HAP-1 (cell line): Measurements from ENCODE around the gene RAVER1.
"Not testable (repeated sequence)": the region's sequence is repeated elsewhere in the genome, so short reads cannot be mapped to it uniquely, and the experiment has no call there.

ENCODE experiments used
- DNase-seq, 2 experiments: peaks; one replicate each; pipeline ENCODE4 v3.0.0-alpha.2; 2016 to 2020; ENCODE audit warnings: low spot score in 2 of 2
- H3K27me3 ChIP-seq: fragments of 250-450 bp; sonication (Bioruptor Pico); 2 replicates; pipeline ENCODE4 v1.5.1; 2020; ENCODE audit warnings: low read depth, mild to moderate bottlenecking, moderate library complexity
- H3K36me3 ChIP-seq: fragments of 250-450 bp; sonication (Bioruptor Pico); replicated peaks from 2 replicates; pipeline ENCODE4 v1.5.1; 2020; ENCODE audit warnings: mild to moderate bottlenecking
- H3K4me1 ChIP-seq: fragments of 250-450 bp; sonication (Bioruptor Pico); 2 replicates; pipeline ENCODE4 v1.5.1; 2020; ENCODE audit warnings: mild to moderate bottlenecking
- H3K4me3 ChIP-seq: fragments of 250-450 bp; sonication (Bioruptor Pico); 2 replicates; pipeline ENCODE4 v1.5.1; 2020; ENCODE audit warnings: mild to moderate bottlenecking, moderate library complexity
- H3K9me3 ChIP-seq: fragments of 250-450 bp; sonication (Bioruptor Pico); 2 replicates; pipeline ENCODE4 v1.5.1; 2020; ENCODE audit warnings: mild to moderate bottlenecking, moderate library complexity
- in situ Hi-C: fragments of 300-500 bp; cut with MboI; formaldehyde crosslinking; loops from 3 replicates; pipeline ENCODE4 v1.14.3; 2020; ENCODE audit warnings: low sequenced_read_pairs, inconsistent platforms, mixed read lengths

The RAVER1 gene

GRCh38 chr19:10286803-10287737 lies 46.3 kb downstream of the RAVER1 start, which contains the start of gene ICAM4:
ICAM4 (plus strand) TSS chr19:10286955; CDS start chr19:10287013, 58 bp downstream.
- in situ Hi-C loops, result no loop called here
- H3K27me3 ChIP-seq, result no peaks in the 10 kb centered on the region
- no peaks in the 10 kb centered on the region for H3K36me3 ChIP-seq
- H3K4me3 ChIP-seq, result no peak within 1 kb of the TSS
- no peak for DNase-seq
- H3K9me3 ChIP-seq, result no peaks in the 10 kb centered on the region
- H3K4me1 ChIP-seq, result peaks cover 13% of the 10 kb centered on the region

- Histone ChIP-seq H3K4me1 (peaks cover 6% of the 10 kb centered on the region), H3K27me3 (no peaks in the 10 kb centered on the region), H3K36me3 (no peaks in the 10 kb centered on the region), H3K9me3 (no peaks in the 10 kb centered on the region), H3K4me3 (no peak overlapping the region)
- in situ Hi-C loops, result no loop called here
- DNase-seq, result no peak
Observed at GRCh38 chr19:10285393-10285792, 47.9 kb downstream of the RAVER1 start.

DNA sequence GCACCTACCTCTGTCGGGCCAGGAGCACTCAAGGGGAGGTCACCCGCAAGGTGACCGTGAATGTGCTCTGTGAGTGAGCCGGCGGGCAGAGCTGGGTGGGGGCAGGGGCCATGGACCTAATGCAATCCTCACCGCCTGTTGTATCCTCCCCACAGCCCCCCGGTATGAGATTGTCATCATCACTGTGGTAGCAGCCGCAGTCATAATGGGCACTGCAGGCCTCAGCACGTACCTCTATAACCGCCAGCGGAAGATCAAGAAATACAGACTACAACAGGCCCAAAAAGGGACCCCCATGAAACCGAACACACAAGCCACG lies 48.4 kb downstream of the RAVER1 start:
- Histone ChIP-seq H3K4me3 (no peak overlapping the region), H3K9me3 (no peaks in the 10 kb centered on the region), H3K36me3 (no peaks in the 10 kb centered on the region), H3K27me3 (no peaks in the 10 kb centered on the region), H3K4me1 (peaks cover 6% of the 10 kb centered on the region)
- in situ Hi-C loops, result no loop called here
- no peak for DNase-seq

DNA sequence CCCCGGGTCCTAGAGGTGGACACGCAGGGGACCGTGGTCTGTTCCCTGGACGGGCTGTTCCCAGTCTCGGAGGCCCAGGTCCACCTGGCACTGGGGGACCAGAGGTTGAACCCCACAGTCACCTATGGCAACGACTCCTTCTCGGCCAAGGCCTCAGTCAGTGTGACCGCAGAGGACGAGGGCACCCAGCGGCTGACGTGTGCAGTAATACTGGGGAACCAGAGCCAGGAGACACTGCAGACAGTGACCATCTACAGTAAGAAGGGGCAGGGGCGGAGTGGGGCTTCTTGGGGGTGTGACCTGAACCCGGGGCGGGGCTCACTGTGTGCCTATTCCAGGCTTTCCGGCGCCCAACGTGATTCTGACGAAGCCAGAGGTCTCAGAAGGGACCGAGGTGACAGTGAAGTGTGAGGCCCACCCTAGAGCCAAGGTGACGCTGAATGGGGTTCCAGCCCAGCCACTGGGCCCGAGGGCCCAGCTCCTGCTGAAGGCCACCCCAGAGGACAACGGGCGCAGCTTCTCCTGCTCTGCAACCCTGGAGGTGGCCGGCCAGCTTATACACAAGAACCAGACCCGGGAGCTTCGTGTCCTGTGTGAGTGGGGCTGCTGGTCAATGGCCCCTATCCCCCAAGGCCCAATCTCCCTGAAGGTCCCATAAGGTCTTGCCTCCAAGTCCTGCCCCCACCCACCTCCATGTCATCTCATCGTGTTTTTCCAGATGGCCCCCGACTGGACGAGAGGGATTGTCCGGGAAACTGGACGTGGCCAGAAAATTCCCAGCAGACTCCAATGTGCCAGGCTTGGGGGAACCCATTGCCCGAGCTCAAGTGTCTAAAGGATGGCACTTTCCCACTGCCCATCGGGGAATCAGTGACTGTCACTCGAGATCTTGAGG lies 49.0 kb downstream of the RAVER1 start:
- H3K9me3 ChIP-seq, result no peaks in the 10 kb centered on the region
- H3K4me1 ChIP-seq, result peaks cover 6% of the 10 kb centered on the region

GRCh38 chr19:10283301-10284064 lies 49.8 kb downstream of the RAVER1 start:
- Histone ChIP-seq H3K36me3 (no peaks in the 10 kb centered on the region), H3K4me1 (peaks cover 2% of the 10 kb centered on the region; the same call in 1 of the 2 replicates), H3K27me3 (no peaks in the 10 kb centered on the region), H3K4me3 (no peak overlapping the region), H3K9me3 (no peaks in the 10 kb centered on the region)
- in situ Hi-C loops, result no loop called here
- DNase-seq, result peak in 1 of 2 experiments; percentile 10

More for the DNA sequence above, 49.0 kb downstream of the RAVER1 start:
- no peak overlapping the region for H3K4me3 ChIP-seq
- no peaks in the 10 kb centered on the region for H3K36me3 ChIP-seq
- DNase-seq, result peak in 1 of 2 experiments; percentile 7
- no peaks in the 10 kb centered on the region for H3K27me3 ChIP-seq
- in situ Hi-C loops, result no loop called here

DNA sequence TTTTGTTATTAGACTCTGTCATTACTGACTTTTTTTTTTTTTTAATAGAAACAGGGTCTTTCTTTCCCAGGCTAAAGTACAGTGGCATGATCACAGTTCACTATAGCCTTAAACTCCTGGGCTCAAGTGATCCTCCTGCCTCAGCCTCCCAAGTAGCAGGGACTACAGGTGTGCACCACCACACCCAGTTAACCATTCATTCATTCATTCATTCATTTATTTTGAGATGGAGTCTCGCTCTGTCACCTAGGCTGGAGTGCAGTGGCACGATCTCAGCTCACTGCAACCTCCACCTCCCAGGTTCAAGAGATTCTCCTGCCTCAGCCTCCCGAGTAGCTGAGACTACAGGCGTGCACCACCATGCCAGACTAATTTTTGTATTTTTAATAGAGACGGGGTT lies 51.3 kb downstream of the RAVER1 start:
- H3K9me3 ChIP-seq, DNase-seq, H3K36me3 ChIP-seq, H3K4me3 ChIP-seq, H3K27me3 ChIP-seq, in situ Hi-C loops, H3K4me1 ChIP-seq: not testable (repeated sequence)

DNA sequence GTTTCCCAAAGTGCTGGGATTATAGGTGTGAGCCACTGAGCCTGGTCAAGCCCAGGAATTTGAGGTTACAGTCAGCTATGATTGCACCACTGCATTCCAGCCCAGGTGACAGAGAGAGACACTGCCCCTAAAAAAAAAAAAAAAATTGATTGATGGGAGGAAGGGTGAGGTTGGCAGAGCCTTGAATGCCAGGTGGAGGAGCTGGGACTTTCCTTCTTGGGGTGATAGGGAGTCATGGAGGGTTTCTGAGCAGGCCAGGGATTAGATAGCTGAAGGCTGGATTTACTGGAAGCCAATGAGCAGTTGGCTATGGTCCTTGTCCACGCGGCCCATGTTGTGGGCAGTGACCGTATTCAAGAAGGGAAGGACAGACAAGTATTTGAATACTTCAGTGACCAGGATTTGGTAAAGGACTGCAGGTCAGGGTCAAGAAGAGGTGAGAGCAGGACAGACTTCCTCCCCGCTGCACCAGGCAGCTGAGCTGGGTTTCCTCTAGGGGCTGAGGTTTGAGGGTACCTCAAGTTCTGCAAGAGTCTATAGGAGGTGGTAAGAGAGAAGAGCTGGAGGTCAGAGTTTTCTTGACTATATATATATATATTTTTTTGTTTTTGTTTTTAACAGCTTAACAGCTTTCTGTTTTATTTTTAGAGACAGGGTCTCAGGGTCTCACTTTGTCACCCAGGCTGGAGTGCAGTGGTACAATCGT lies 53.4 kb downstream of the RAVER1 start:
- in situ Hi-C loops, result no loop called here
- H3K36me3 ChIP-seq, result no peaks in the 10 kb centered on the region
- no peaks in the 10 kb centered on the region for H3K27me3 ChIP-seq
- no peak for DNase-seq
- no peaks in the 10 kb centered on the region for H3K4me1 ChIP-seq
- no peak overlapping the region for H3K4me3 ChIP-seq
- H3K9me3 ChIP-seq, result no peaks in the 10 kb centered on the region

GRCh38 chr19:10278935-10279334 lies 54.4 kb downstream of the RAVER1 start:
- no peak for DNase-seq
- no peaks in the 10 kb centered on the region for H3K9me3 ChIP-seq
- H3K4me3 ChIP-seq, result no peak overlapping the region
- H3K27me3 ChIP-seq, result no peaks in the 10 kb centered on the region
- no peaks in the 10 kb centered on the region for H3K4me1 ChIP-seq
- in situ Hi-C loops, result no loop called here
- no peaks in the 10 kb centered on the region for H3K36me3 ChIP-seq

DNA sequence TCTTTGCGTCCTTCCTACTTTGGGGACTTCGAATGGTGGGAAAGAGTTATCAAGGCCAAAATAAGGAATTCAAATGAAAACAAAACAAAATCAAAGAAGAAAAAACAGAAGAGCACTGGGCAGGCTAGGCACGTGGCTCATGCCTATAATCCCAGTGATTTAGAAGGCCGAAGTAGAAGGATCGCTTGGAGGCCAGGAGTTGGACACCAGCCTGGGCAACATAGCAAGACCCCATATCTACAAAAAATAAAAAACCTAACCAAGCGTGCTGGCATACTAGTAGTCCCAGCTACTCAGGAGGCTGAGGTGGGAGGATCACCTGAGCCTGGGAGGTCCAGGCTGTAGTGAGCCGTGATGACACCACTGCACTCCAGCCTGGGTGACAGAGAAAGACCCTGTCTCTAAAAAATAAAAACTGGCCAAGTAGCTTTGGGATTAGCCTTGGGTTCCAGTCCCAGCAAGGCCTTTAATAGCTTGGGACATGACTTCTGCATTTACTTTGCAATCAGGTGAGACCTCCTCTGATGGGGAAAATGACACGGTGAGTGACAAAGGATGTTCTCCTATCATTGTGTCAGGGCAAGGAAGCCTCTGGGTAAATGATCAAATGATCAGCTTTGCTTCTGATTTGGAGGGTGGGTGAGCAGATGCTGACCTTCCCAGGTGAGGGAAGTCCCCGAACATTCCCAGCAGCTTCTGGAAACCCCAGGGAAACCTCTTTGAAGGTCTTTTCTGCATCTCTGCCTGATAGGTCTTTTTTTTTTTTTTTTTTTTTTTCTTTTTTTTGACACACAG lies 55.3 kb downstream of the RAVER1 start:
- in situ Hi-C loops, result no loop called here
- H3K4me1 ChIP-seq, result no peaks in the 10 kb centered on the region
- H3K36me3 ChIP-seq, result no peaks in the 10 kb centered on the region
- no peak for DNase-seq
- H3K27me3 ChIP-seq, result no peaks in the 10 kb centered on the region
- H3K4me3 ChIP-seq, result no peak overlapping the region
- H3K9me3 ChIP-seq, result no peaks in the 10 kb centered on the region

DNA sequence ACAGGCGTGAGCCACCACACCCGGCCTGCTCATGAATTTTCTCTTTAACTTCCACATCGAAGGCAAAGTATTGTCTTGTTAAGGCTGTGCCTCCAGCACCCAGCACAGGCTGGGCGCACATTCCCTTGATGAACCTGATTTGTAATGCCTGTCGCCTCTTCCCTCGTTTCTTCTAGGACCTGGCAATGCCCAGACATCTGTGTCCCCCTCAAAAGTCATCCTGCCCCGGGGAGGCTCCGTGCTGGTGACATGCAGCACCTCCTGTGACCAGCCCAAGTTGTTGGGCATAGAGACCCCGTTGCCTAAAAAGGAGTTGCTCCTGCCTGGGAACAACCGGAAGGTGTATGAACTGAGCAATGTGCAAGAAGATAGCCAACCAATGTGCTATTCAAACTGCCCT lies 58.7 kb downstream of the RAVER1 start:
- H3K9me3 ChIP-seq, result no peaks in the 10 kb centered on the region
- in situ Hi-C loops, result loop anchor here (5.0 kb wide), 1 partner anchor 113 kb away; no protein-coding TSS in a partner anchor
- peaks cover 8% of the 10 kb centered on the region for H3K4me1 ChIP-seq
- no peak for DNase-seq
- no peak overlapping the region for H3K4me3 ChIP-seq
- no peaks in the 10 kb centered on the region for H3K36me3 ChIP-seq
- H3K27me3 ChIP-seq, result peaks cover 4% of the 10 kb centered on the region; the same call in 1 of the 2 replicates

- Histone ChIP-seq H3K9me3 (no peaks in the 10 kb centered on the region), H3K27me3 (peaks cover 4% of the 10 kb centered on the region; the same call in 1 of the 2 replicates), H3K4me1 (peaks cover 9% of the 10 kb centered on the region), H3K4me3 (no peak overlapping the region), H3K36me3 (no peaks in the 10 kb centered on the region)
- in situ Hi-C loops, result loop anchor here (5.0 kb wide), 1 partner anchor 116 kb away; no protein-coding TSS in a partner anchor
- DNase-seq, result no peak
Observed at GRCh38 chr19:10271543-10272086, 61.7 kb downstream of the RAVER1 start.
